SK-N-SH treated with all-trans-retinoic acid at 6 μM for 48 hours (cell line): ENCODE results near the gene ATP5MC2.
A peak's percentile ranks its signal among the peaks of the same experiment; 100 is the strongest.
"Not testable (repeated sequence)": the region's sequence is repeated elsewhere in the genome, so short reads cannot be mapped to it uniquely, and the experiment has no call there.

ENCODE experiments used
- ATAC-seq: fragments of 200-7000 bp; cut with Tn5 transposase; 3 replicates; pipeline ENCODE4 v1.9.1; 2020; ENCODE audit warnings: mild to moderate bottlenecking, moderate library complexity
- BACH2 ChIP-seq: fragments of 250-450 bp; sonication (Bioruptor Pico); IDR thresholded peaks from 2 replicates; pipeline ENCODE4 v1.9.0; 2021; ENCODE audit warnings: mild to moderate bottlenecking, borderline replicate concordance
- CREB5 ChIP-seq: fragments of 250-450 bp; sonication (Bioruptor Pico); IDR thresholded peaks from 2 replicates; pipeline ENCODE4 v1.5.1; 2020; ENCODE audit warnings: low read depth, mild to moderate bottlenecking, moderate library complexity
- CSDC2 ChIP-seq: fragments of 250-450 bp; sonication (Bioruptor Pico); IDR thresholded peaks from 2 replicates; pipeline ENCODE4 v1.5.0; 2020; ENCODE audit warnings: mild to moderate bottlenecking, moderate library complexity
- CSRNP3 ChIP-seq: fragments of 250-450 bp; sonication (Bioruptor Pico); IDR thresholded peaks from 2 replicates; pipeline ENCODE4 v1.5.1; 2021; ENCODE audit warnings: mild to moderate bottlenecking, moderate library complexity
- ESRRG ChIP-seq: fragments of 250-450 bp; sonication (Bioruptor Pico); IDR thresholded peaks from 2 replicates; pipeline ENCODE4 v1.6.1; 2021; ENCODE audit warnings: mild to moderate bottlenecking
- GLIS3 ChIP-seq: fragments of 250-450 bp; sonication (Bioruptor Pico); IDR thresholded peaks from 2 replicates; pipeline ENCODE4 v1.5.0; 2020; ENCODE audit warnings: mild to moderate bottlenecking, moderate library complexity
- ISL1 ChIP-seq: fragments of 250-450 bp; sonication (Bioruptor Pico); IDR thresholded peaks from 2 replicates; pipeline ENCODE4 v2.1.2; 2022; ENCODE audit warnings: mild to moderate bottlenecking, moderate library complexity
- OSR1 ChIP-seq: fragments of 250-450 bp; sonication (Bioruptor Pico); IDR thresholded peaks from 2 replicates; pipeline ENCODE4 v1.8.0; 2022; ENCODE audit warnings: moderate library complexity, mild to moderate bottlenecking, inconsistent platforms
- PATZ1 ChIP-seq: fragments of 250-450 bp; sonication (Bioruptor Pico); IDR thresholded peaks from 2 replicates; pipeline ENCODE4 v1.8.0; 2020; ENCODE audit warnings: mild to moderate bottlenecking, moderate library complexity, borderline replicate concordance
- POU6F1 ChIP-seq: fragments of 250-450 bp; sonication (Bioruptor Pico); IDR thresholded peaks from 2 replicates; pipeline ENCODE4 v1.8.0; 2021; ENCODE audit warnings: low read depth, mild to moderate bottlenecking, moderate library complexity, borderline replicate concordance
- TSHZ2 ChIP-seq: fragments of 250-450 bp; sonication (Bioruptor Pico); IDR thresholded peaks from 2 replicates; pipeline ENCODE4 v1.5.0; 2020; ENCODE audit warnings: mild to moderate bottlenecking, moderate library complexity
- ZC3H10 ChIP-seq: fragments of 250-450 bp; sonication (Bioruptor Pico); IDR thresholded peaks from 2 replicates; pipeline ENCODE4 v1.5.1; 2021; ENCODE audit warnings: mild to moderate bottlenecking, moderate library complexity
- ZFP3 ChIP-seq: fragments of 250-450 bp; sonication (Bioruptor Pico); IDR thresholded peaks from 2 replicates; pipeline ENCODE4 v1.5.0; 2020; ENCODE audit warnings: mild to moderate bottlenecking, moderate library complexity
- ZNF565 ChIP-seq: fragments of 450-650 bp; formaldehyde crosslinking; conservative IDR thresholded peaks from 2 replicates; pipeline ENCODE4 v1.5.0; 2020; ENCODE audit warnings: low read depth, mild to moderate bottlenecking, moderate library complexity
- ZNF70 ChIP-seq: fragments of 450-650 bp; formaldehyde crosslinking; IDR thresholded peaks from 2 replicates; pipeline ENCODE4 v1.5.0; 2020; ENCODE audit warnings: mild to moderate bottlenecking, moderate library complexity

Gene ATP5MC2

GRCh38 chr12:53675701-53676607 is at the start of gene ATP5MC2:
TSS of gene ATP5MC2 (minus strand) at chr12:53676083. CDS start at chr12:53672614, 3,469 bp downstream.
- peak; percentile 37 for TF ChIP-seq ZFP3
- TF ChIP-seq ZNF70: peak; percentile 21; the same call in 1 of the 2 replicates
- TF ChIP-seq POU6F1 (CRISPR knock-in tag): no peak
- TF ChIP-seq CSDC2 (CRISPR knock-in tag): peak; percentile 84; the same call in 1 of the 2 replicates
- no peak for TF ChIP-seq ZC3H10 (CRISPR knock-in tag)
- TF ChIP-seq CREB5 (CRISPR knock-in tag): no peak
- 0 out of 2 replicates have a peak, but pooled peaks have one; percentile 58 for TF ChIP-seq ESRRG (CRISPR knock-in tag)
- peak; percentile 69; the same call in 1 of the 2 replicates for TF ChIP-seq OSR1 (CRISPR knock-in tag)
- TF ChIP-seq, all 23 proteins: peak for 5
- ATAC-seq: peak; percentile 99

GRCh38 chr12:53722450-53723041 is 46.7 kb upstream of the ATP5MC2 start:
- TF ChIP-seq OSR1 (CRISPR knock-in tag) (no peak), POU6F1 (CRISPR knock-in tag) (no peak)
- no peak for ATAC-seq

- TF ChIP-seq CSDC2 (CRISPR knock-in tag): no peak
- TF ChIP-seq, all 23 proteins: peak for 0
- no peak for ATAC-seq
Measured at GRCh38 chr12:53720946-53721345, 45.1 kb upstream of the ATP5MC2 start.

- peak; percentile 36; the same call in 1 of the 3 replicates for ATAC-seq
- TF ChIP-seq PATZ1 (CRISPR knock-in tag) (no peak), CSDC2 (CRISPR knock-in tag) (no peak), TSHZ2 (CRISPR knock-in tag) (no peak), BACH2 (CRISPR knock-in tag) (no peak), CSRNP3 (no peak), CREB5 (CRISPR knock-in tag) (no peak), ISL1 (CRISPR knock-in tag) (no peak), OSR1 (CRISPR knock-in tag) (no peak), ZC3H10 (CRISPR knock-in tag) (no peak), GLIS3 (CRISPR knock-in tag) (no peak), ZNF565 (CRISPR knock-in tag) (no peak)
- TF ChIP-seq, all 23 proteins: peak for 0
Measured at GRCh38 chr12:53719649-53720048, 43.8 kb upstream of the ATP5MC2 start.

DNA sequence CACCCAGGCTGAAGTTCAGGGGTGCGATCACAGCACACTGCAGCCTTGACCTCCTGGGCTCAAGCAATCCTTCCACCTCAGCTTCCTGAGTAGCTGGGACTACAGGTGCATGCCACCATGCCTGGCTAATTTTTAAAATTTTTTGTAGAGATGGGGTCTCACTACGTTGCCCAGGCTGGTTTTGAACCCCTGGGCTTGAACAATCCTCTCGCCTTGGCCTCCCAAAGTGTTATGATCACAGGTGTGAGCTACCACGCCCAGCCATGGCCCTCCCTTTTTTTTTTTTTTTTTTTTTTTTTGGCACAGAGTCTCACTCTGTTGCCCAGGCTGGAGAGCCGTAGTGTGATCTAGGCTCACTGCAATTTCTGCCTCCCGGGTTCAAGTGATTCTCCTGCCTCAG is 42.7 kb upstream of the ATP5MC2 start:
- ATAC-seq: not testable (repeated sequence)
